HG03558 (cell line): Measurements from ENCODE around the gene KIF18B.

ENCODE experiments used
- ATAC-seq: cut with Tn5 transposase; IDR thresholded peaks from one replicate; pipeline ENCODE4 v1.9.1; 2021; ENCODE audit warnings: moderate number of reproducible peaks; ENCODE audit not compliant: unreplicated experiment; ENCODE audit errors: extremely low read depth

Gene KIF18B

GRCh38 chr17:44884941-44885340 lies 62.6 kb downstream of the KIF18B start:
- no peak for ATAC-seq

DNA sequence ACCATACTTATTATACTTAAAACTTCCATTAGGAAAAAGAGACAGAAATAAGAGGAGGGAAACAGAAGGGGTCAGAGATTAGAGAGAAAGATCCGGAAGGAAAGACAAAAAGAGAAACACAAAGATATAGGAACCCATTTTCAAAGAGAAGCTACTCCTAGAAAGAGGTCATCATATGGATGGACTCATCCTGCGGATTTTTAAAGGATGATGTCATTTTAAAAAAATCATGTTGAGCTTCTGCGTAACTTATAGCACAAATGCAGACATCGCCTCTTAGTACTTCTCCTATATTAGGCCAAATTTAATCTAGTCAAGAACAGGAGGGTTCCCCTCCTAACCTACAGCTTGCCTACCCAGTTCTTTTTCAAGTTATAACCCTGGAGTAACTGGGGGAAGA lies 66.4 kb downstream of the KIF18B start:
- no peak for ATAC-seq

DNA sequence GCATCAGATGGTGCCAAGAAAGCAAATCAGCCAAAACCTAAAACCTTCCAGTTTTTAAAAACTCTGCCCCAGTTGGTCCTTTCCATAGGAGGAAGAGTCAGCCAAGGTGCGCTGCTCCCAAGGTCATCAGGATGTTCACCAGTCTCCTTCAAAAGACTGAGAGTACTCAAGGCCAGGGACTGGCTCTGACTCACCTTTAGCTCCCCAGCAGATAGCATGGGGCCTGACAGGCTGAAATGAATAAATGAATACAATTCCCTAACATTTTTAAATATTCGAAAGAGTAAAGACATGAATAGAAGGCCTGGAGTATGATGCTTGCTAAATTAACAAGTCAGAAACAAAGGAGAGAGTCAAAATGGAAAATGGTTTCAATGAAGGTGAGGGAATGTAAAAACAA lies 67.5 kb downstream of the KIF18B start:
- no peak for ATAC-seq

DNA sequence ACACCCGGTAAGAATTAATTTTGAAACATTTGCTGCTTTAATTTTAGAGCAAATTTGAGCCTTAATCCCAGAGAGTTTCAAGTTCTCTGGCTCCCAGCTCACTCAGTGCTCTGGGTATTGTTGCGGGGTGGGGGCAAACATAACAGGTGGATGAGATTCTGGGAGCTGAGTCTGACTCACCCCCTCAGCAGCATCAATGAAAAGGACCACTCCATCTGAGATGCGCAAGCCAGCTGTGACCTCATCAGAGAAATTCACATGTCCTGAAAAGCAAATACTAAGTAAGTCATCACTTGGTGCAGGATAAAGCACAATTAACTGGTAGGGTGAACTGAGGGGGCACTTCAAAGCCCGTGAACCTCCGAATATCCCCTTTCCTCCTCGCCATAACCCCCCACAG lies 68.2 kb downstream of the KIF18B start:
- ATAC-seq = no peak

GRCh38 chr17:44878627-44879221 lies 68.8 kb downstream of the KIF18B start:
- no peak for ATAC-seq

GRCh38 chr17:44877121-44877520 lies 70.5 kb downstream of the KIF18B start:
- ATAC-seq = no peak

- no peak for ATAC-seq
Observed at GRCh38 chr17:44875761-44876160, 71.8 kb downstream of the KIF18B start.
